Measurements from ENCODE around the gene SLC2A14. TPM values are rescaled to one million over a fixed set of nuclear protein-coding genes. Genes with fewer than 3 reads are reported as not detected.
"Not testable (repeated sequence)": the region's sequence is repeated elsewhere in the genome, so short reads cannot be mapped to it uniquely, and the experiment has no call there.

SLC2A14 gene
- total RNA-seq, 1 donor from 2014 or later = not detected

- DNase-seq (ENCODE audit: low read depth) = no peak
Measured at GRCh38 chr12:7834701-7835100, 38.0 kb downstream of the SLC2A14 start.

DNA sequence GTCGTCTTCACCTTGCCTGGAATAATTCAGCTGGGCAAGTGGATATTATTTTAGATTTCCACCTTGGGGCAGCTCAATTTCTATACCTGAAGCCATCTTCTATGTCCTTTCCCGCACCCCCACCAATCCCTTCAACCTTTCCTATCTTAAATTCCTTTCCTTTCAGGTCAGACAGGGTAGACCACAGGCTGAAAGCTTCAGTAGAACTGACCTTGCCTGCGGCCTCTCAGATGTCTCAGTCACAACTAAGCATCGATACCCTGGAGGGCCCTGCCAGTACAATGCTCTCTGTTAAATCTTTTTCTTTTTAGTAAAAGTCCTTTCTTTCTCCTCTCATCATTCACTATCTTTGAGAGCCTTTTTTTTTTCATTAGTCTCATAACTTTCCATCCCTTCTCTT is 38.9 kb downstream of the SLC2A14 start:
- no peak for DNase-seq (ENCODE audit: low read depth)

GRCh38 chr12:7833201-7833600 is 39.5 kb downstream of the SLC2A14 start:
- DNase-seq (ENCODE audit: low read depth) = not testable (repeated sequence)

GRCh38 chr12:7832059-7832696 is 40.5 kb downstream of the SLC2A14 start:
- peak; percentile 37 for DNase-seq (ENCODE audit: low read depth)

DNA sequence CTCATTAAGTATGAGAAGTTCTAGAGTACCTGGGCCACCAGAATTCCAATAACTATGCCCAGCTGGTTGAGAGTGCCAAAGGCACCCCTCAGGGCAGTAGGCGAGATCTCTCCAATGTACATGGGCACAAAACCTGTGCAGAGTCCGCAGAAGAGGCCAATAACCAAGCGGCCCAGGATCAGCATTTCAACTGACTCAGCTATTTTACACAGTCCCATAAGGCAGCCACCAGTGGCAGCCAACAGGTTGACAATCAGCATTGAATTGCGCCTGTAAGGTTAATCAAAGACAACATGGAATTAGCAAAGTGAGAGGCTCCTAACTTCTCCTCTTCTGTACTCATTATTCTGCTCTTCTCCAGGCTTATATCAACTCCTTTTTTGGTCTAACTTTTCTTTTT is 43.0 kb downstream of the SLC2A14 start:
- DNase-seq (ENCODE audit: low read depth) = not testable (repeated sequence)

GRCh38 chr12:7825754-7826153 is 47.0 kb downstream of the SLC2A14 start:
- DNase-seq (ENCODE audit: low read depth) = not testable (repeated sequence)

DNA sequence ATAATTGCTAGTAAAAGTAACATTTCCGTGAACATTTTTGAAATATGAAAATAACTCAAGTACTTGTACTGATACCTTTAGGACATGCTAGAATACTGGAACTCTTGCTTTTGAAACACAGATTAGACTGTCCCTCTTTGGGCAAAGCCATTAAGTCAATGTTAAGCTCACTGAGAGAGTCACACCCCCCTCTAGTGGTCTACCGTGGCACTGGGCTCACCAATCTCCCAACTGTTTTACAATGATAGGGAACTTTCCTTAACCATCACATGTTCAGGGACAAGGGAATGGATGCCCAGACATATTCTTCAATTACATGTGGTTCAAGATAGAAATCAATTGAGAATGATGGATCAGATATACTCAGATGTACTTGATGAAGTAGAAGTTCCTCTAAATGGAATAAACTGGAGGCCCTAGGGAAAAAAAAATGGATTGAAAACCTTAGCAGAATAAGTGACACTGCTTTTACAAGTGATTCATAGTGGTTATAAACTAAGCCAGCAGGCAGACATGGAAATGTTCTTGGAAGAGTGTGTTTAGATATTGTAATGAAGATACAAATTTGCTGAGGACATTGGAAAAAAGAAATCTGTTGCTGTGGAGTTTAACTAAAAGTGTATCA is 65.7 kb downstream of the SLC2A14 start:
- peak; percentile 75 for DNase-seq (ENCODE audit: low read depth)

DNA sequence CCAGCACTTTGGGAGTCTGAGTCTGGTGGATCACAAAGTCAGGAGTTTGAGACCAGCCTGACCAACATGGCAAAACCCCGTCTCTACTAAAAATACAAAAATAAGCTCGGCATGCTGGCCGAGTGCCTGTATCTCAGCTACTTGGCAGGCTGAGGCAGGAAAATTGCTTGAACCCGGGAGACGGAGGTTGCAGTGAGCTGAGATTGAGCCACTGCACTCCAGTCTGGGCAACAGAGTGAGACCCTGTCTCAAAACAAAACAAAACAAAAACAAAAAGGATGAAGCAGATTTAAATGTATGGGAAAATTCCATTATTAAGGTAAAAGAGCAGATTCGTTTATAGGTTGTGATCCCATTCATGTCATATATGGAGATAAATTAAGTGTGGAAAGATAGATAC is 66.4 kb downstream of the SLC2A14 start:
- not testable (repeated sequence) for DNase-seq (ENCODE audit: low read depth)

GRCh38 chr12:7801460-7801859 is 71.3 kb downstream of the SLC2A14 start:
- no peak for DNase-seq (ENCODE audit: low read depth)

- DNase-seq (ENCODE audit: low read depth) = not testable (repeated sequence)
Measured at GRCh38 chr12:7798750-7799308, 73.9 kb downstream of the SLC2A14 start.

DNA sequence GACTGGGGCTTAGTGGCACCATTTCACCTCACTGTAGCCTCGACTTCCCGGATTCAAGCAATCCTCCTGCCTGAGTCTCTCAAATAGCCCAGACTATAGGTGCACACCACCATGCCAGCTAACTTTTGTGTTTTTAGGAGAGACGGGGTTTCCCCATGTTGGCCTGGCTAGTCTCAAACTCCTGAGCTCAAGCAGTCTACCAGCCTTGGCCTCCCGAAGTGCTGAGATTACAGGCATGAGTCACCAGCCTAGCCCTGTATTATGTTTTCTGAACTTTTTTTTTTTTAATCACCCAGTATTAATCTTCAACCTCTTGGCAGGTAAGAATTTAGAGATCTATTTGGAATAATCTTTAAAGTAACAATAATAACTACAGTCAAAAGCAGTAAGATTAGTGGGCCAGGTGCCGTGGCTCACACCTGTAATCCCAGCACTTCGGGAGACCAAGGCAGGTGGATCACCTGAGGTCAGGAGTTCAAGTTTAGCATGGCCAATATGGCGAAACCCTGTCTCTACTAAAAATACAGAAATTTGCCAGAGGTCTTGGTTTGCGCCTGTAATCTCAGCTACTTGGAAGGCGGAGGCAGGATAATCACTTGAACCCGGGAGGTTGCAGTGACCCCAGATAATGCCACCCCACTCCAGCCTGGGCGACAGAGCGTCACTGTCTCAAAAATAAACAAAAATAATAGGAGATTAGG is 74.9 kb downstream of the SLC2A14 start:
- DNase-seq (ENCODE audit: low read depth) = no peak

GRCh38 chr12:7797269-7797668 is 75.4 kb downstream of the SLC2A14 start:
- DNase-seq (ENCODE audit: low read depth) = not testable (repeated sequence)

GRCh38 chr12:7793211-7793610 is 79.5 kb downstream of the SLC2A14 start:
- no peak for DNase-seq (ENCODE audit: low read depth)

DNA sequence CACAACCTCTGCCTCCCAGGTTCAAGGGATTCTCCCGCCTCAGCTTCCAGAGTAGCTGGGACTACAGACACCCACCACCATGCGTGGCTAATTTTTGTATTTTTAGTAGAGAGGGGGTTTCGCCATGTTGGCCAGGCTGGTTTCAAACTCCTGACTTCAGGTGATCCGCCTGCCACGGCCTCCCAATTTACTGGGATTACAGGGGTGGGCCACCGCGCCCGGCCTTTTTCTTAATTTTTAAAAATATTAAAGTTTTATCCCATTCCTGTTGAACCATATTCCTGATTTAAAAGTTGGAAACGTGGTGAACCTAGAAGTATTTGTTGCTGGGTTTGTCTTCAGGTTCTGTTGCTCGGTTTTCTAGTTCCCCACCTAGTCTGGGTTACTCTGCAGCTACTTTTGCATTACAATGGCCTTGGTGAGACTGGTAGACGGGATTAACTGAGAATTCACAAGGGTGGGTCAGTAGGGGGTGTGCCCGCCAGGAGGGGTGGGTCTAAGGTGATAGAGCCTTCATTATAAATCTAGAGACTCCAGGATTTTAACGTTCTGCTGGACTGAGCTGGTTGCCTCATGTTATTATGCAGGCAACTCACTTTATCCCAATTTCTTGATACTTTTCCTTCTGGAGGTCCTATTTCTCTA is 83.7 kb downstream of the SLC2A14 start, which contains the start of gene NANOG:
NANOG (plus strand) TSS at position 519 of the 645 bp plus-strand sequence. CDS start 213 bp downstream, outside the sequence.
- DNase-seq (ENCODE audit: low read depth) = not testable (repeated sequence)

GRCh38 chr12:7788294-7788660 is 84.4 kb downstream of the SLC2A14 start:
- DNase-seq (ENCODE audit: low read depth) = no peak

GRCh38 chr12:7787574-7788293 is 85.0 kb downstream of the SLC2A14 start:
- DNase-seq (ENCODE audit: low read depth) = no peak

DNA sequence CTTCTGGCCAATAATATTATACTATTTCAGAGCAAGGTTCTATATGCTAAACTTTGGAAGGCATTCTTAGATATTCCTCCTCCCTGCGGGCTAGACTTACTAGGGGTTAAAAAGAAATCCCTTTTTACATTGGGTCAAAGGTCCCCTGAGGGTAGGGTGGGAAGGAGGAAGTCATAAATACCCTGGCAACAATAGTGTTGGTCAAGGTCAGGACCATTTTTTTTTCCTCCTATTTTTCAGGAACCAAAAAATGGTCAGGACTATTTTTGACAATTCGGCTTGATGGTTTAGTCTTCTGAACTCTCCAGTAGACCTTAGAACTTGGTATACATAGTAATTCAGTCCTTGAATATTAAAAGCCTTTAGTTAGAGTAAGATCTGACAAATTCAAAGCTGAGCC is 88.0 kb downstream of the SLC2A14 start:
- no peak for DNase-seq (ENCODE audit: low read depth)

DNA sequence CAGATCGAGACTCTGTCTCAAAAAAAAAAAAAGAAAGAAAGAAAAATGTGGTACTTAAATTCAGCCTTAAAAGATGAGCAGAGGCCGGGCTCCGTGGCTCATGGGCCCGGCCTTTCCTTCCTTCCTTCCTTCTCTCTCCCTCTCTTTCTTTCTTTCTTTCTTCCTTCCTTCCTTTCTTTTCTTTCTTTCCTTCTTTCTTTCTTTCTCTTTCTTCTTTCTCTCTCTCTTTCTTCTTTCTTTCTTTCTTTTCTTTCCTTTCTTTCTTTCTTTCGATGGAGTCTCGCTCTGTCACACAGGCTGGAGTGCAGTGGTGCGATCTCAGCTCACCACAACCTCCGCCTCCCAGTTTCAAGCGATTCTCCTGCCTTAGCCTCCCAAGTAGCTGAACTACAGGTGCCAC is 89.3 kb downstream of the SLC2A14 start:
- DNase-seq (ENCODE audit: low read depth) = not testable (repeated sequence)

- no peak for DNase-seq (ENCODE audit: low read depth)
Measured at GRCh38 chr12:7782055-7782454, 90.7 kb downstream of the SLC2A14 start.

GRCh38 chr12:7781274-7781673 is 91.4 kb downstream of the SLC2A14 start:
- no peak for DNase-seq (ENCODE audit: low read depth)

- no peak for DNase-seq (ENCODE audit: low read depth)
Measured at GRCh38 chr12:7769999-7770398, 102.7 kb downstream of the SLC2A14 start.
